ENCODE measurements around the gene CNRIP1. TPM values are rescaled to one million over a fixed set of nuclear protein-coding genes. Genes with fewer than 3 reads are reported as not detected.

CNRIP1 gene
- total and polyA plus RNA-seq, 2 of the 4 experiments (the other 2 are of a cell fraction) = 23.3 to 32.7 TPM

DNA sequence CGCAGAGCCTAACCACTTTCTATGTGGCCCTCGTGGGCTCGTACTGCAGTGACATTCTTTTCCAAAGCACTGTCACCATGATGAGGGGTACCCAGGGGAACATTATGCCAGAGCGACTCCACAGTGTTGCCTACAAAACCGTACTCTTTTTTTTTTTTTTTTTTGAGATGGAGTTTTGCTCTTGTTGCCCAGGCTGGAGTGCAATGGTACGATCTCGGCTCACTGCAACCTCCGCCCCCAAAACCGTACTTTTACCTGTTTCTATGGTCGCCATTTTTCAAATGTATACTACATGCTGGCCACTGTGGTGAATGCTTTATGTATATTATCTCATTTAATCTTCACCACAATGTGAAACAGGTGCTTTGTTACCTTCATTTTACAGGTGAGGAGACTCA lies 49.6 kb upstream of the CNRIP1 start:
- Histone ChIP-seq H4K20me1 (ENCODE audit: insufficient read depth, low read length) (no peaks in the 10 kb centered on the region), H2AFZ (replicated peaks; ENCODE audit: low read length, poor library complexity) (no peak overlapping the region), H3K14ac (replicated peaks; ENCODE audit: low read depth, low read length) (no peak overlapping the region), H4K8ac (ENCODE audit: low read depth in 2 of 2, low read length in 2 of 2) (no peak overlapping the region), H3K27ac (ENCODE audit: insufficient read depth, low read length) (no peak overlapping the region), H3K79me1 (ENCODE audit: low read depth in 1 of 2, low read length in 2 of 2) (no peaks in the 10 kb centered on the region), H3K56ac (ENCODE audit: extremely low read depth, insufficient read depth, low read length) (no peak overlapping the region), H2BK120ac (ENCODE audit: low read depth, low read length) (no peak overlapping the region), H2BK20ac (ENCODE audit: low read depth, low read length) (no peak overlapping the region), H3K4me2 (ENCODE audit: low read depth, low read length) (no peak overlapping the region), H4K5ac (ENCODE audit: low read depth, low read length) (no peak overlapping the region), H2BK15ac (ENCODE audit: low read depth, low read length) (no peak overlapping the region), H3K4me3 (ENCODE audit: insufficient read depth, low read depth, low read length) (no peak overlapping the region), H2AK9ac (replicated peaks; ENCODE audit: low read depth, low read length, poor library complexity) (no peak overlapping the region), H3K27me3 (ENCODE audit: control insufficient read depth, insufficient read depth, low read length) (peaks cover 18% of the 10 kb centered on the region), H3K23ac (ENCODE audit: low read depth, low read length) (no peak overlapping the region), H3K9me1 (ENCODE audit: insufficient read depth, low read length) (no peaks in the 10 kb centered on the region), H3K4ac (ENCODE audit: low read depth, low read length) (no peak overlapping the region), H3K18ac (ENCODE audit: low read depth, low read length) (no peak overlapping the region), H3K9ac (ENCODE audit: low read depth, low read length) (no peak overlapping the region), H2BK5ac (ENCODE audit: low read depth, low read length, poor library complexity, severe bottlenecking) (no peak overlapping the region), H2AK5ac (ENCODE audit: low read depth, low read length) (no peak overlapping the region), H4K91ac (ENCODE audit: insufficient read depth, low read depth, low read length) (no peak overlapping the region), H3K9me3 (ENCODE audit: control insufficient read depth, insufficient read depth, low read length) (no peaks in the 10 kb centered on the region), H3K36me3 (ENCODE audit: control insufficient read depth, insufficient read depth, low read length) (no peaks in the 10 kb centered on the region), H3K4me1 (ENCODE audit: control insufficient read depth, insufficient read depth, low read length) (no peaks in the 10 kb centered on the region)
- no TSS peak for BruUV-seq (replicated peaks)
- TF ChIP-seq SMC3 (IDR thresholded peaks at IDR 0.05; ENCODE audit: low read depth, low read length) (no peak), MAZ (IDR thresholded peaks at IDR 0.05; ENCODE audit: borderline replicate concordance, low read depth, low read length) (no peak), CEBPB (IDR thresholded peaks at IDR 0.05; ENCODE audit: low read depth, low read length) (no peak), RCOR1 (IDR thresholded peaks at IDR 0.05; ENCODE audit: insufficient replicate concordance, low read length) (no peak)
- TF ChIP-seq, protein P1, sequence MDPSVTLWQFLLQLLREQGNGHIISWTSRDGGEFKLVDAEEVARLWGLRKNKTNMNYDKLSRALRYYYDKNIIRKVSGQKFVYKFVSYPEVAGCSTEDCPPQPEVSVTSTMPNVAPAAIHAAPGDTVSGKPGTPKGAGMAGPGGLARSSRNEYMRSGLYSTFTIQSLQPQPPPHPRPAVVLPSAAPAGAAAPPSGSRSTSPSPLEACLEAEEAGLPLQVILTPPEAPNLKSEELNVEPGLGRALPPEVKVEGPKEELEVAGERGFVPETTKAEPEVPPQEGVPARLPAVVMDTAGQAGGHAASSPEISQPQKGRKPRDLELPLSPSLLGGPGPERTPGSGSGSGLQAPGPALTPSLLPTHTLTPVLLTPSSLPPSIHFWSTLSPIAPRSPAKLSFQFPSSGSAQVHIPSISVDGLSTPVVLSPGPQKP (IDR thresholded peaks at IDR 0.05; ENCODE audit: borderline replicate concordance, low read depth, low read length) = no peak
- TF ChIP-seq, protein P2, sequence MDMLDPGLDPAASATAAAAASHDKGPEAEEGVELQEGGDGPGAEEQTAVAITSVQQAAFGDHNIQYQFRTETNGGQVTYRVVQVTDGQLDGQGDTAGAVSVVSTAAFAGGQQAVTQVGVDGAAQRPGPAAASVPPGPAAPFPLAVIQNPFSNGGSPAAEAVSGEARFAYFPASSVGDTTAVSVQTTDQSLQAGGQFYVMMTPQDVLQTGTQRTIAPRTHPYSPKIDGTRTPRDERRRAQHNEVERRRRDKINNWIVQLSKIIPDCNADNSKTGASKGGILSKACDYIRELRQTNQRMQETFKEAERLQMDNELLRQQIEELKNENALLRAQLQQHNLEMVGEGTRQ (IDR thresholded peaks at IDR 0.05; ENCODE audit: low read depth, low read length) = no peak
- in situ Hi-C loops (cut with MboI; ENCODE audit: low sequenced_read_pairs) (no loop called here), intact Hi-C loops (cut with micrococcal nuclease) (loop anchor here (5.0 kb wide), 1 partner anchor 53 kb away; no protein-coding TSS in a partner anchor), dilution Hi-C loops (cut with HindIII; ENCODE audit: low sequenced_read_pairs, unreplicated experiment) (no loop called here)
- ChIA-PET CTCF (no interaction called here), POLR2A (ENCODE audit: unreplicated experiment) (no interaction called here)
- ATAC-seq (ENCODE audit: low read depth) = no peak
- no CpG with 5 or more reads among the region's 10 CpGs for WGBS, 2 experiments (ENCODE audit: extremely low coverage in 2 of 2, insufficient read length in 1 of 2)
- no peak for DNase-seq
